Lung (tissue), 12 donors: ENCODE data around the gene KRT14. TPM values are rescaled to one million over a fixed set of nuclear protein-coding genes. Genes with fewer than 3 reads are reported as not detected.

ENCODE experiments used
- ATAC-seq: fragments of 200-7000 bp; cut with Tn5 transposase; one replicate; pipeline ENCODE4 v1.9.1; 2020; ENCODE audit warnings: moderate number of reproducible peaks; ENCODE audit not compliant: insufficient read depth, low FRiP score
- DNase-seq, 3 donors: peaks; one replicate each; pipeline ENCODE4 v3.0.0-alpha.2; 2013 to 2017
- H3K27ac ChIP-seq, 2 donors: one replicate each; pipeline ENCODE4 v1.5.1; 2013; ENCODE audit warnings: mild to moderate bottlenecking in 2 of 2, moderate library complexity in 2 of 2, control low read depth in 1 of 2, inconsistent platforms in 1 of 2, low read depth in 1 of 2, low read length in 1 of 2
- H3K27me3 ChIP-seq, 3 donors: one replicate each; pipeline ENCODE4 v1.5.1; 2013; ENCODE audit warnings: low read length in 2 of 3; ENCODE audit not compliant: control insufficient read depth in 3 of 3, insufficient read depth in 3 of 3
- H3K36me3 ChIP-seq, 4 donors: one replicate each; pipeline ENCODE4 v1.5.1; 2013; ENCODE audit warnings: low read length in 4 of 4, mild to moderate bottlenecking in 1 of 4, moderate library complexity in 1 of 4; ENCODE audit not compliant: control insufficient read depth in 4 of 4, insufficient read depth in 4 of 4
- H3K4me1 ChIP-seq, 5 donors: one replicate each; pipeline ENCODE4 v1.5.1; 2013; ENCODE audit warnings: low read length in 5 of 5, mild to moderate bottlenecking in 2 of 5, moderate library complexity in 1 of 5; ENCODE audit not compliant: control insufficient read depth in 5 of 5, insufficient read depth in 5 of 5
- H3K4me3 ChIP-seq: one replicate; pipeline ENCODE4 v1.5.1; 2013; ENCODE audit warnings: mild to moderate bottlenecking, control low read depth, moderate library complexity
- H3K9ac ChIP-seq, 2 donors: one replicate each; pipeline ENCODE4 v1.5.1; 2013; ENCODE audit warnings: low read length in 2 of 2, control low read depth in 1 of 2; ENCODE audit not compliant: insufficient read depth in 1 of 2
- H3K9me3 ChIP-seq, 4 donors: one replicate each; pipeline ENCODE4 v1.5.1; 2013; ENCODE audit warnings: low read length in 3 of 4, mild to moderate bottlenecking in 1 of 4, moderate library complexity in 1 of 4; ENCODE audit not compliant: control insufficient read depth in 4 of 4, insufficient read depth in 3 of 4
- CTCF ChIP-seq: IDR thresholded peaks from 2 replicates; pipeline ENCODE4 v1.5.1; 2012; ENCODE audit warnings: mild to moderate bottlenecking; ENCODE audit errors: control extremely low read depth, extremely low read depth
- WGBS, 2 donors: extraction: QIAGEN DNeasy Blood & Tissue Kit; methylation state at CpG; one replicate each; pipeline ENCODE4 v1.1.7; 2013; 5-methylcytosine and 5-hydroxymethylcytosine counted together
- polyA plus RNA-seq, 2 donors: library from polyadenylated mRNA; stranded (reverse); fragments of 200-250 nt; gene quantifications; one replicate each; pipeline ENCODE4 v1.2.1, GENCODE V29; 2013
- total RNA-seq, 2 donors: library from RNA; depleted of rRNA in 1 of 2; stranded (reverse); fragments of >200 nt in 1 of 2; gene quantifications; one replicate each; pipeline ENCODE4 v1.2.1, GENCODE V29; 2014 to 2021
- donor health status: control.
- donor health status: control.
- donor health status: Bipolar disorder and iron deficiency.
- donor health status: healthy.
- donor health status: DM: yes; HTN: yes; CAD: no.

The KRT14 gene
- total and polyA plus RNA-seq, 4 donors = 0.37 to 0.71 (median 0.63) TPM; not detected in 1

- H3K36me3 ChIP-seq = no peaks in the 10 kb centered on the region
- TF ChIP-seq CTCF = no peak
- ATAC-seq (no peak), DNase-seq (no peak)
- 64 to 82% methylated on average over 6 to 8 of the region's 8 CpGs for WGBS, 2 donors
- H3K4me3 ChIP-seq = no peak overlapping the region
- no peak overlapping the region for H3K9ac ChIP-seq
- H3K9me3 ChIP-seq = no peaks in the 10 kb centered on the region
- no peaks in the 10 kb centered on the region for H3K4me1 ChIP-seq
- H3K27ac ChIP-seq = no peak overlapping the region
- H3K27me3 ChIP-seq = no peaks in the 10 kb centered on the region
These were observed 6.7 kb upstream of the KRT14 start for GRCh38 chr17:41593306-41593981.

GRCh38 chr17:41592601-41593305, 6.1 kb upstream of the KRT14 start:
- Histone ChIP-seq H3K9ac (no peak overlapping the region), H3K36me3 (no peaks in the 10 kb centered on the region), H3K9me3 (no peaks in the 10 kb centered on the region), H3K27ac (no peak overlapping the region), H3K4me1 (no peaks in the 10 kb centered on the region), H3K4me3 (no peak overlapping the region), H3K27me3 (no peaks in the 10 kb centered on the region)
- DNase-seq = no peak
- TF ChIP-seq CTCF = no peak
- no peak for ATAC-seq
- WGBS, 2 donors = 74 to 82% methylated on average over 12 of the region's 12 CpGs

- no peaks in the 10 kb centered on the region for H3K27me3 ChIP-seq
- H3K9ac ChIP-seq = no peak overlapping the region
- no peak overlapping the region for H3K4me3 ChIP-seq
- H3K27ac ChIP-seq = no peak overlapping the region
- 65 to 67% methylated on average over 3 of the region's 3 CpGs for WGBS, 2 donors
- no peaks in the 10 kb centered on the region for H3K36me3 ChIP-seq
- peaks cover 0 to 1% (median 0%) of the 10 kb centered on the region in 5 donors for H3K4me1 ChIP-seq
- no peak for ATAC-seq
- no peak for TF ChIP-seq CTCF
- no peaks in the 10 kb centered on the region for H3K9me3 ChIP-seq
- no peak for DNase-seq
These were observed 2.6 kb upstream of the KRT14 start for GRCh38 chr17:41589301-41589700.
